HUES6 (cell line): Measurements from ENCODE around the gene MDN1.

ENCODE experiments used
- H3K27ac ChIP-seq: 2 replicates; pipeline ENCODE4 v1.7.0; 2013; ENCODE audit warnings: low read depth, mild to moderate bottlenecking, low read length, inconsistent platforms
- H3K27me3 ChIP-seq: 2 replicates; pipeline ENCODE4 v1.6.1; 2013; ENCODE audit warnings: low read length; ENCODE audit not compliant: control insufficient read depth, insufficient read depth
- H3K36me3 ChIP-seq: 2 replicates; pipeline ENCODE4 v1.6.1; 2013; ENCODE audit warnings: low read length; ENCODE audit not compliant: control insufficient read depth, insufficient read depth
- H3K4me1 ChIP-seq: 2 replicates; pipeline ENCODE4 v1.6.1; 2013; ENCODE audit warnings: low read length; ENCODE audit not compliant: control insufficient read depth, insufficient read depth
- H3K4me3 ChIP-seq: 2 replicates; pipeline ENCODE4 v1.5.1; 2013; ENCODE audit warnings: low read depth, low read length
- H3K9ac ChIP-seq: one replicate; pipeline ENCODE4 v1.6.1; 2013; ENCODE audit warnings: mild to moderate bottlenecking, low read length
- H3K9me3 ChIP-seq: 2 replicates; pipeline ENCODE4 v1.6.1; 2013; ENCODE audit warnings: low read depth, low read length; ENCODE audit not compliant: control insufficient read depth, insufficient read depth

The MDN1 gene

DNA sequence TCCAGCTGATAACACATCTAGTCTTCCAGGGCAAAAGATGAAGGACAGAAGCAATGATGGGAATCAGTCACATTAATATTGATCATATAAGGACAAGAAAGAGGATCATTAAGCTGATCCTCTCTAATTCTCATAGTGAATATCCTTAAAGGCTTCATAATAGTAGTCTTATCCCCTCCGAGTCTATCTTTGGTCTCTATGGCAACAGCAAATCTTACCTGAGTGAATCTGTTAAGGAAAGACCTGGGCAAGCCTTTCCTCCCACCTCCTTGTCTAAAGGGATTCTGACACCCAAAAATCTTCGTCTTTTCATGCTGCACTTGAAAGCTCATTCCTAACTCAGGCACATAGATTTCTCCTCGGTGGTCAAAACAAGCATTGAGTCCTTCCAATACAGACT is 94.6 kb downstream of the MDN1 start:
- Histone ChIP-seq H3K27me3 (no peaks in the 10 kb centered on the region), H3K4me1 (no peaks in the 10 kb centered on the region), H3K36me3 (peaks cover 100% of the 10 kb centered on the region), H3K4me3 (no peak overlapping the region), H3K27ac (no peak overlapping the region), H3K9me3 (no peaks in the 10 kb centered on the region), H3K9ac (no peak overlapping the region)

DNA sequence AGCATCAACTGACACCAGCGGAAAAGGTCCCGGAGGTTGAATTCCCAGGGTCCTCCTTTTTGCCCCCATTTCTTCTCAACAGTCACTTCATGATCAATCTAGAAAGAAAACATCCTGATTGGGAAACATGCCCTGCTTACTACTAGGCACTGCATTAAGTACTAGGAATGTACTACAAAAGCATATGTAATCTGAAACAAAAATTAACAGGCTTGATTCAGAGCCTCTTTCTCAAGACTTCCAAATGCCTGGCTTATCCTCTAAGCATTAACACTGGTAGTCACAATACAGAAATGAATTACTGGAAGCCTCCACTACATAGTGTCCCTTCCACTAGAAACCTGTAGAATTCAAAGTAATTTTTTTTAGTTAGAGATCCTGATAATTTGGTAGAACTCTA is 96.5 kb downstream of the MDN1 start:
- Histone ChIP-seq H3K9ac (no peak overlapping the region), H3K27me3 (no peaks in the 10 kb centered on the region), H3K36me3 (peaks cover 100% of the 10 kb centered on the region), H3K4me3 (no peak overlapping the region), H3K9me3 (no peaks in the 10 kb centered on the region), H3K27ac (0 out of 2 replicates have a peak overlapping the region, but pooled peaks have one; percentile 30), H3K4me1 (no peaks in the 10 kb centered on the region)

DNA sequence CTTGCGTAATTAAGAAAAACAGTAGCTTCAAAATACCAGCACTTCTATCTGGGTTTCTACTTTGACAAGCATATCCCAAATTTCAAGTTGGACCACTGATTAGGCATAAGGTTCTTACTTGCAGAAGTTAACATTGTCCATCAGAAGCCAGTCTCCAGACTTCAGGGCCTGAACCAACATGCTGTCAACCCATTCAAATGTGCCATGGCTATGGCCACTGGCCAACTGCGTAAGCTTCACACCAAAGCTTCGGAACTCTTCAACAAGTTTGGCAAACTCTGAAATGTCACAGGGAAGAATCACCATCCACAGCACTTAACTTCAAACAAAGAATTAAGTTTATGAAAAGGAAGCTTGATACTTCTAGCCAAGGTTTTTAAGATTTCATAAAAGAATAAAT is 103.1 kb downstream of the MDN1 start:
- H3K9me3 ChIP-seq, result no peaks in the 10 kb centered on the region
- no peaks in the 10 kb centered on the region for H3K27me3 ChIP-seq
- no peaks in the 10 kb centered on the region for H3K4me1 ChIP-seq
- H3K4me3 ChIP-seq, result no peak overlapping the region
- H3K36me3 ChIP-seq, result peaks cover 98% of the 10 kb centered on the region
- H3K9ac ChIP-seq, result no peak overlapping the region
- H3K27ac ChIP-seq, result no peak overlapping the region

DNA sequence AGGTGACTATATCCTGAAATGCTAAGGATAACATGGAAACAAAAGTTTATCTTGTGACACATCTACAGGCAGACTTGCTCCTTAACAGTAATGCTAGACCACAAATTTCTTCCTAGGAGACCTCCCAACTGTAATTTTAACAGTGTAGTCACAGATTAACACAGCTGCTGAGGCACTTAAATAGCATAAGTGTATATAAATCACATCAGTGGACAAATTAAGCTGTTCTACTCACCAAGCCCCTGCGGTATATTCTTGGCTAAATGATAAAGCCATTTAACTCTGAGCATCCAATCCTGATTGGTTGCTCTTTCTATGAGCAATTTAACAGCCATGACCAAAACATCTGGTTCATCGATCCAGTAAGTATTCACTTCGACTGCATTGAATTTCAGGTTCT is 107.8 kb downstream of the MDN1 start:
- H3K4me1 ChIP-seq, result no peaks in the 10 kb centered on the region
- H3K27me3 ChIP-seq, result no peaks in the 10 kb centered on the region
- H3K27ac ChIP-seq, result no peak overlapping the region
- H3K4me3 ChIP-seq, result no peak overlapping the region
- peaks cover 98% of the 10 kb centered on the region for H3K36me3 ChIP-seq
- H3K9ac ChIP-seq, result no peak overlapping the region
- no peaks in the 10 kb centered on the region for H3K9me3 ChIP-seq

DNA sequence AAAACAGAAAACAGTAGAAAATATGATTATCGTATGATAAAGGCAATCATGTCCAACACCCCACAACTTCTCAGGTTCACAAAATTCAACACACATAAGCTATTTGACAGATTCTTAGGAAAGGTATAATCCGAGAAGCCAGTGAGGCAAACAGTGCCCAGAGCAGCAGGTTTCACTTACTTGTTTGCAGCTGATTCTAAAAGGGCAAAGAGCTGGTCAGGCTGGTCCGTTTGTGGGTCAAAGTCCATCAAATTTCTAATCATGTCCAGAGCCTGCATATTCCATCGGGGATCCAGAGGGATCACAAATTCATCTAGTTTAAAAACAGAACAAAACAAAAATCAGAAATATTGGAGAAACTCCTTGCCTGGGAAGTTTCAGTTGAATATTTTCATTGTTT is 111.3 kb downstream of the MDN1 start:
- H3K9ac ChIP-seq, result no peak overlapping the region
- no peak overlapping the region for H3K4me3 ChIP-seq
- H3K4me1 ChIP-seq, result no peaks in the 10 kb centered on the region
- no peaks in the 10 kb centered on the region for H3K9me3 ChIP-seq
- peaks cover 100% of the 10 kb centered on the region for H3K36me3 ChIP-seq
- H3K27me3 ChIP-seq, result no peaks in the 10 kb centered on the region
- no peak overlapping the region for H3K27ac ChIP-seq

DNA sequence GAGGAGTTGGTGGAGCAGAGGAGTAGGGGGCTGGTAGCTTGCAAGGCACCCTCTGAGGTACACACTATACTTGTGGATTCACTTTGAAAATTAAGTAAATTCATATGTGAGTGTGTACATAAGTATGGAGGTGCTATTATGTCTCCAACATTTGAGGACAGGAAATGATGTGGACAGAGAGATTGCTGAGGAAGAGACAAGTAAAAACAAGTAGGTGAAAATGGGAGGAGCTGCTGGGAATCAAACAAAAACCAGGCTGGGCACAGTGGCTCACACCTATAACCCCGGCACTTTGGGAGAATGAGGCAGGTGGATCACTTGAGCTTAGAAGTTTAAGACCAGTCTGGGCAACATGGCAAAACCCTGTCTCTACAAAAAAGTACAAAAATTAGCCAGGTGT is 111.8 kb downstream of the MDN1 start:
- Histone ChIP-seq H3K4me1 (no peaks in the 10 kb centered on the region), H3K9me3 (no peaks in the 10 kb centered on the region), H3K9ac (no peak overlapping the region), H3K4me3 (no peak overlapping the region), H3K36me3 (peaks cover 100% of the 10 kb centered on the region), H3K27ac (peak overlapping the region; percentile 40; the same call in 1 of the 2 replicates), H3K27me3 (no peaks in the 10 kb centered on the region)

DNA sequence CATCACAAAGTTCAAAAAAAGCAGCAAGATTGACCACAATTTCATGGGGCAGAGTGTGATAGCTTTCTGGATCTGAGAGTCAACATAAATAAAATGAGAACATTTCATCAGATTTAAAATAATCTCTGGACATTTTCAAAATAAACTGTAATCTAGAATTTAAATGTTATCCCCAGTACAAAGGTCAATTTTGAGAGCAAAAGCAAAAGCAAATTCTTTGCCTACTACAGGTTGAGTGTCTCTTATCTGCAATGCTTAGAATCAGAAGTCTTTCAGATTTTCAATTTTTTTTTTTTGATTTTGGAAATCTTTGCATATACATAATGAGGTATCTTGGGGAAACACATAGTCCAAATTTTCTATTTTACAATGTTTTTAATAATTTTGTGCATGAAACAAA is 113.5 kb downstream of the MDN1 start:
- peaks cover 100% of the 10 kb centered on the region for H3K36me3 ChIP-seq

DNA sequence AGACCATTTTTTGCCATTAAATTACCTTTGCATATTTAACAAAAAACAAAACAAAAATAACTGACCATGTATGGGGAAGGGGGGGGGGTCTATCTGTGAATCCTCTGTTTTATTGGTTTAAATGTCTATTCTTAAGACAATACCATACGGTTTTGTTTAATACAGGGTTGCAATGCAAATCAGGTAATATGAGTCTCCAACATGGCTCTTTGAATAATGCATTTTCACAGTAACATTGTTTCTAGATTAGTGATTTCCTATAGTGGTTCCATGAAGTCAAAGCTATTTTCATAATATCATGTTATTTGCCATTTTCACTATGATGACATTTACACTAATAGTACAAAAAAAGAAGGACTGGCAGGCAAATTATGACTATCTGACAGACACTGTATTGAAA is 116.3 kb downstream of the MDN1 start:
- Histone ChIP-seq H3K27ac (no peak overlapping the region), H3K4me3 (no peak overlapping the region), H3K36me3 (peaks cover 100% of the 10 kb centered on the region), H3K4me1 (no peaks in the 10 kb centered on the region), H3K27me3 (no peaks in the 10 kb centered on the region), H3K9me3 (no peaks in the 10 kb centered on the region), H3K9ac (no peak overlapping the region)

More for the DNA sequence above, 113.5 kb downstream of the MDN1 start:
- Histone ChIP-seq H3K4me1 (no peaks in the 10 kb centered on the region), H3K4me3 (no peak overlapping the region), H3K9ac (no peak overlapping the region), H3K9me3 (no peaks in the 10 kb centered on the region), H3K27ac (no peak overlapping the region), H3K27me3 (no peaks in the 10 kb centered on the region)

DNA sequence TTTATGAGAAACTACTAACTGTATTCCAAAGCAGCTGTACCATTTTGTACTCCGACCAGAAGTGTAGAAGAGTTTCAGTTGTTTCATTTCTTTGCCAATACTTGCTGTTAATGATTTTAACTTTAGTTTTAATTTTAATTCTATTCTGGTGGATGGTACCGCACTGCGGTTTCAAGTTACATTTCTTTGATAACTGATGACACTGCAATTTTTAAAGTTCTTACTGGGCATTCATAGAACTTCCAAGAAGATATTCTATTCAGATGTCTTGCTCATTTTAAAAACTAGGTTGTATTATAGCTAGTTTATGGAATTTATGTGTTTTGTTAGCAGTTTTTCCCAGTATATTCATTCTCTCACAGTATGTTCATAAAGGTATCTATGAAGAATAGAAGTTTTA is 117.2 kb downstream of the MDN1 start:
- Histone ChIP-seq H3K27me3 (no peaks in the 10 kb centered on the region), H3K4me1 (no peaks in the 10 kb centered on the region), H3K27ac (peak overlapping the region; percentile 26; the same call in 1 of the 2 replicates), H3K9ac (no peak overlapping the region), H3K36me3 (peaks cover 99% of the 10 kb centered on the region), H3K4me3 (no peak overlapping the region), H3K9me3 (no peaks in the 10 kb centered on the region)

DNA sequence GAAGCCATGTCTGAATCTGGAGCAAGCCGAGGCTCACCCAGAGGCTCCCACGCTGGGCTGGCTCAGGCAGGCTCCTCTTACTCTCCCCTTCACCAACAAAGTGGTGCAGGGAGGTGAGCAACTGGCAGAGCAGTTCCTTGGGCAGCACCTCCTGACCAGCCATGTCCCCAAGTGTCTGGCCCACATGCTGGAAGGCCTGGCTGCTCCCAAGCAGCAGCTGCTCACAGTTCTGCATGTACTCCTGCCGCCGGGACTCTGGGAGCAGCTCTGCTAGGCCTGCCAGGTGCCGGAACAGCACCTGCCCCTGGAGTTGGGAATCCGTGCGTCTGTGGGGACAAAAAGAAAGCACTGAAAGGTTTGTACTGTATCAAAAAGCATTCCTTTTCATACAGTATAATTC is 123.9 kb downstream of the MDN1 start:
- H3K36me3 ChIP-seq, result peaks cover 97% of the 10 kb centered on the region
- peaks cover 24% of the 10 kb centered on the region for H3K4me1 ChIP-seq
- no peak overlapping the region for H3K9ac ChIP-seq
- no peaks in the 10 kb centered on the region for H3K9me3 ChIP-seq
- no peaks in the 10 kb centered on the region for H3K27me3 ChIP-seq
- no peak overlapping the region for H3K4me3 ChIP-seq
- peak overlapping the region; percentile 30; the same call in 1 of the 2 replicates for H3K27ac ChIP-seq

DNA sequence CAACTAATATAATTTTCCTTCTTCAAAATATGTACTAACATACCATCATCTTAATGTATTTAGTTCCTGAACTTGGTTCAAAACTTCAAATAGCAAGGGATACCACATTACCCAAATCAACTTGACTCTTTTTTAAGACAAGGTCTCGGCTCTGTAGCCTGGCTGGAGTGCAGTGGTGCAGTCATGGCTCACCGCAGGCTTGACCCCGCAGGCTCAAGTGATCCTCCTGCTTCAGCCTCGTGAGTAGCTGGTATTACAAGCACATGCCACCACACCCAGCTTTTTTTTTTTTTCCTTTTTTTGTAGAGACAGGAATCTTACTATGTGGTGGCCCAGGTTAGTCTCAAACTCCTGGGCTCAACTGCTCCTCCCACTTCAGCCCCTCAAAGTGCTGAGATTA is 125.2 kb downstream of the MDN1 start:
- H3K9ac ChIP-seq, result no peak overlapping the region
- no peak overlapping the region for H3K27ac ChIP-seq
- no peak overlapping the region for H3K4me3 ChIP-seq
- peaks cover 91% of the 10 kb centered on the region for H3K36me3 ChIP-seq
- peaks cover 36% of the 10 kb centered on the region for H3K4me1 ChIP-seq
- H3K27me3 ChIP-seq, result no peaks in the 10 kb centered on the region
- no peaks in the 10 kb centered on the region for H3K9me3 ChIP-seq

DNA sequence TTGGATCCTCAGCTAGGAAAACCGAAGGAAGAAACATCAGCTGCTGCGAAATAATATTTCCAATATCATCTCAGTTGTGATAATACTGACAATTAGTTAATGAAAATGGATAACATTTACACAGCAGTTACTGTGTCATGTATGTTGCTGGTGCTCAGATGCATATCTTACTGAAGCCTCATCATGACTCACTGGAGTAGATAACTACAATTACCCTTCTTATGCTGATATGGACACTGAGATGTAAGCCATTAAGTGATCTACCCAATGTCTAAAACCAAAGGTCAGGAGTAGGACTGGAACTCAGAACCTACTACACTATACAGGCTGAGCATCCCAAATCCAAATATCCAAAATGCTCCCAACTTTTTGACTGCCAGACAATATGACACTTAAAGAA is 126.4 kb downstream of the MDN1 start:
- H3K36me3 ChIP-seq, result peaks cover 91% of the 10 kb centered on the region
- H3K4me1 ChIP-seq, result peaks cover 48% of the 10 kb centered on the region
- no peaks in the 10 kb centered on the region for H3K27me3 ChIP-seq
- H3K9ac ChIP-seq, result no peak overlapping the region
- H3K9me3 ChIP-seq, result no peaks in the 10 kb centered on the region
- H3K27ac ChIP-seq, result no peak overlapping the region
- H3K4me3 ChIP-seq, result no peak overlapping the region
